Psoas muscle (tissue), 8 donors: ENCODE data around the gene RAB41. TPM values are rescaled to one million over a fixed set of nuclear protein-coding genes. Genes with fewer than 3 reads are reported as not detected.
"Not testable (repeated sequence)": the region's sequence is repeated elsewhere in the genome, so short reads cannot be mapped to it uniquely, and the experiment has no call there.

Experiments
- ATAC-seq, 4 donors: fragments of 200-7000 bp; cut with Tn5 transposase; one replicate each; pipeline ENCODE4 v1.9.1; 2020; ENCODE audit warnings: moderate library complexity in 3 of 4, mild to moderate bottlenecking in 2 of 4
- DNase-seq, 2 donors: peaks; one replicate each; pipeline ENCODE4 v3.0.0-alpha.2; 2020
- H3K27ac ChIP-seq: fragments of 200-600 bp; one replicate; pipeline ENCODE4 v1.8.0; 2022
- H3K27me3 ChIP-seq, 3 donors: fragments of 200-600 bp in 1 of 3; one replicate each; pipeline versions ENCODE4 v1.6.1 to v1.8.0; 2013 to 2022; ENCODE audit warnings: low read length in 2 of 3, mild to moderate bottlenecking in 2 of 3, moderate library complexity in 1 of 3; ENCODE audit not compliant: insufficient read depth in 3 of 3
- H3K36me3 ChIP-seq, 2 donors: fragments of 200-600 bp in 1 of 2; one replicate each; pipeline versions ENCODE4 v1.6.1 to v1.8.0; 2013 to 2022; ENCODE audit warnings: low read depth in 1 of 2, mild to moderate bottlenecking in 1 of 2, moderate library complexity in 1 of 2; ENCODE audit not compliant: insufficient read depth in 1 of 2
- H3K4me1 ChIP-seq: fragments of 200-600 bp; one replicate; pipeline ENCODE4 v1.8.0; 2022
- H3K4me3 ChIP-seq: fragments of 200-600 bp; one replicate; pipeline ENCODE4 v1.8.0; 2022; ENCODE audit warnings: mild to moderate bottlenecking
- H3K9me3 ChIP-seq: fragments of 200-600 bp; one replicate; pipeline ENCODE4 v1.8.0; 2022
- CTCF ChIP-seq: fragments of 200-600 bp; IDR thresholded peaks from one replicate; pipeline ENCODE4 v1.8.0; 2022; ENCODE audit warnings: antibody characterized with exemption
- WGBS, 3 donors: extraction: QIAGEN DNeasy Blood & Tissue Kit; methylation state at CpG; one replicate each; pipeline versions ENCODE4 v1.1.6 to v1.1.7; 2013; 5-methylcytosine and 5-hydroxymethylcytosine counted together
- intact Hi-C, 2 donors: fragments of 100-400 bp; cut with DNase I; formaldehyde crosslinking; loops; one replicate each; pipeline versions ENCODE4 v1.11.0 to v1.14.2; 2022
- polyA plus RNA-seq, 3 donors: library from polyadenylated mRNA; stranded (reverse); fragments of 200-250 nt; gene quantifications; one replicate each; pipeline ENCODE4 v1.2.3, GENCODE V29; 2013
- total RNA-seq, 4 donors: library from RNA; stranded (reverse); fragmentation: NEBNext Ultra II Directional in 2 of 4; extraction: Animal tissue kit (Norgen Biotek cat#: 25700) in 2 of 4; gene quantifications; one replicate each; pipeline versions ENCODE4 v1.2.1 to v1.2.4, GENCODE V29; 2021 to 2023
- donor health status: healthy with polysubstance abuse.
- donor health status: DM: no; HTN: no; CAD: no; lungs with moderate emphysema.
- donor health status: Bipolar disorder and iron deficiency.
- donor health status: healthy.
- donor health status: DM: yes; HTN: yes; CAD: no.
- donor health status: DM: no; HTN: no; CAD: no.
- donor health status: DM: no; HTN: no; CAD: no.
- donor health status: DM: yes; HTN: yes; CAD: no.

Gene RAB41
- total and polyA plus RNA-seq, 7 donors: not detected

- Histone ChIP-seq H3K36me3 (no peaks in the 10 kb centered on the region), H3K9me3 (no peaks in the 10 kb centered on the region), H3K27me3 (peaks cover 0 to 10% (median 0%) of the 10 kb centered on the region in 3 donors), H3K27ac (no peak overlapping the region), H3K4me3 (no peak overlapping the region), H3K4me1 (no peaks in the 10 kb centered on the region)
- intact Hi-C loops: no loop called here
- DNase-seq: no peak
- WGBS, 3 donors: 73 to 95% (median 95%) methylated on average over 5 of the region's 5 CpGs
- ATAC-seq: no peak
- no peak for TF ChIP-seq CTCF
Measured at GRCh38 chrX:70293621-70294020, 11.6 kb downstream of the RAB41 start.

- no peaks in the 10 kb centered on the region for H3K4me1 ChIP-seq
- no peaks in the 10 kb centered on the region for H3K9me3 ChIP-seq
- ATAC-seq (no peak), DNase-seq (no peak)
- no peak for TF ChIP-seq CTCF
- H3K4me3 ChIP-seq: no peak overlapping the region
- H3K27ac ChIP-seq: no peak overlapping the region
- intact Hi-C loops: no loop called here
- WGBS, 3 donors: 46 to 54% (median 50%) methylated on average over 3 of the region's 3 CpGs
- no peaks in the 10 kb centered on the region for H3K36me3 ChIP-seq
- peaks cover 0 to 24% (median 0%) of the 10 kb centered on the region in 3 donors for H3K27me3 ChIP-seq
Measured at GRCh38 chrX:70301716-70302115, 19.7 kb downstream of the RAB41 start.

- H3K27me3 ChIP-seq: peaks cover 0 to 4% (median 0%) of the 10 kb centered on the region in 3 donors
- peaks cover 4% of the 10 kb centered on the region for H3K9me3 ChIP-seq
- TF ChIP-seq CTCF: no peak
- intact Hi-C loops: no loop called here
- no peak overlapping the region for H3K4me3 ChIP-seq
- 86 to 92% (median 86%) methylated on average over 1 of the region's 1 CpG for WGBS, 3 donors
- H3K27ac ChIP-seq: no peak overlapping the region
- no peaks in the 10 kb centered on the region for H3K4me1 ChIP-seq
- H3K36me3 ChIP-seq: no peaks in the 10 kb centered on the region
- ATAC-seq: no peak
- no peak for DNase-seq
Measured at GRCh38 chrX:70313503-70313902, 31.5 kb downstream of the RAB41 start.

- intact Hi-C loops: no loop called here
- Histone ChIP-seq H3K4me3 (no peak overlapping the region), H3K27me3 (peaks cover 0 to 19% (median 0%) of the 10 kb centered on the region in 3 donors), H3K36me3 (no peaks in the 10 kb centered on the region), H3K27ac (no peak overlapping the region), H3K4me1 (no peaks in the 10 kb centered on the region), H3K9me3 (no peaks in the 10 kb centered on the region)
- DNase-seq (no peak), ATAC-seq (no peak)
- 81 to 98% (median 97%) methylated on average over 4 of the region's 4 CpGs for WGBS, 3 donors
- TF ChIP-seq CTCF: no peak
Measured at GRCh38 chrX:70322784-70323183, 40.8 kb downstream of the RAB41 start.

- H3K27ac ChIP-seq, DNase-seq, H3K4me1 ChIP-seq, ATAC-seq, intact Hi-C loops, H3K36me3 ChIP-seq, H3K4me3 ChIP-seq, H3K9me3 ChIP-seq: not testable (repeated sequence)
- H3K27me3 ChIP-seq: peaks cover 0 to 19% (median 0%) of the 10 kb centered on the region in 3 donors
- 87 to 98% (median 97%) methylated on average over 6 of the region's 6 CpGs for WGBS, 3 donors
Measured at GRCh38 chrX:70323628-70324027, 41.7 kb downstream of the RAB41 start.
